Fibroblast of villous mesenchyme (primary cell): Measurements from ENCODE around the gene SGMS1. TPM values are rescaled to one million over a fixed set of nuclear protein-coding genes. Genes with fewer than 3 reads are reported as not detected.
"Not testable (repeated sequence)": the region's sequence is repeated elsewhere in the genome, so short reads cannot be mapped to it uniquely, and the experiment has no call there.

Source experiments
- DNase-seq: peaks from one replicate; pipeline ENCODE4 v3.0.0-alpha.2; 2010; ENCODE audit warnings: low read depth
- H3K4me3 ChIP-seq: 2 replicates; pipeline ENCODE4 v1.5.1; 2011; ENCODE audit warnings: low read depth, mild to moderate bottlenecking, low read length
- CTCF ChIP-seq: IDR thresholded peaks from 2 replicates; pipeline ENCODE4 v1.5.1; 2012; ENCODE audit warnings: low read depth, mild to moderate bottlenecking, low read length; ENCODE audit not compliant: insufficient read depth
- total RNA-seq: library from RNA; depleted of rRNA; stranded (reverse); fragments of >200 nt; gene quantifications from 2 replicates; pipeline ENCODE4 v1.2.3, GENCODE V29; 2012

The SGMS1 gene
- total RNA-seq, 1 donor = 57.9 TPM

GRCh38 chr10:50536617-50537240 is 87.0 kb downstream of the SGMS1 start:
- no peak overlapping the region for H3K4me3 ChIP-seq
- no peak for TF ChIP-seq CTCF
- no peak for DNase-seq

- DNase-seq = peak; percentile 67
These were observed 88.9 kb downstream of the SGMS1 start for GRCh38 chr10:50534748-50535376.

GRCh38 chr10:50533296-50533695 is 90.5 kb downstream of the SGMS1 start:
- TF ChIP-seq CTCF = no peak
- no peak for DNase-seq

More at GRCh38 chr10:50534748-50535376, 88.9 kb downstream of the SGMS1 start:
- H3K4me3 ChIP-seq = not testable (repeated sequence)

GRCh38 chr10:50531388-50532077 is 92.2 kb downstream of the SGMS1 start:
- H3K4me3 ChIP-seq = no peak overlapping the region
- DNase-seq = no peak
- TF ChIP-seq CTCF = no peak

More at GRCh38 chr10:50533296-50533695, 90.5 kb downstream of the SGMS1 start:
- no peak overlapping the region for H3K4me3 ChIP-seq

GRCh38 chr10:50529660-50530059 is 94.1 kb downstream of the SGMS1 start:
- H3K4me3 ChIP-seq = no peak overlapping the region
- TF ChIP-seq CTCF = no peak
- DNase-seq = no peak

GRCh38 chr10:50528206-50528605 is 95.5 kb downstream of the SGMS1 start:
- no peak overlapping the region for H3K4me3 ChIP-seq
- DNase-seq = no peak
- TF ChIP-seq CTCF = no peak

- no peak for TF ChIP-seq CTCF
- DNase-seq = peak; percentile 8
- no peak overlapping the region for H3K4me3 ChIP-seq
These were observed 96.2 kb downstream of the SGMS1 start for GRCh38 chr10:50527442-50528043.
